ENCODE results near the gene PCDHA7.
"Not testable (repeated sequence)": the region's sequence is repeated elsewhere in the genome, so short reads cannot be mapped to it uniquely, and the experiment has no call there.

The PCDHA7 gene

DNA sequence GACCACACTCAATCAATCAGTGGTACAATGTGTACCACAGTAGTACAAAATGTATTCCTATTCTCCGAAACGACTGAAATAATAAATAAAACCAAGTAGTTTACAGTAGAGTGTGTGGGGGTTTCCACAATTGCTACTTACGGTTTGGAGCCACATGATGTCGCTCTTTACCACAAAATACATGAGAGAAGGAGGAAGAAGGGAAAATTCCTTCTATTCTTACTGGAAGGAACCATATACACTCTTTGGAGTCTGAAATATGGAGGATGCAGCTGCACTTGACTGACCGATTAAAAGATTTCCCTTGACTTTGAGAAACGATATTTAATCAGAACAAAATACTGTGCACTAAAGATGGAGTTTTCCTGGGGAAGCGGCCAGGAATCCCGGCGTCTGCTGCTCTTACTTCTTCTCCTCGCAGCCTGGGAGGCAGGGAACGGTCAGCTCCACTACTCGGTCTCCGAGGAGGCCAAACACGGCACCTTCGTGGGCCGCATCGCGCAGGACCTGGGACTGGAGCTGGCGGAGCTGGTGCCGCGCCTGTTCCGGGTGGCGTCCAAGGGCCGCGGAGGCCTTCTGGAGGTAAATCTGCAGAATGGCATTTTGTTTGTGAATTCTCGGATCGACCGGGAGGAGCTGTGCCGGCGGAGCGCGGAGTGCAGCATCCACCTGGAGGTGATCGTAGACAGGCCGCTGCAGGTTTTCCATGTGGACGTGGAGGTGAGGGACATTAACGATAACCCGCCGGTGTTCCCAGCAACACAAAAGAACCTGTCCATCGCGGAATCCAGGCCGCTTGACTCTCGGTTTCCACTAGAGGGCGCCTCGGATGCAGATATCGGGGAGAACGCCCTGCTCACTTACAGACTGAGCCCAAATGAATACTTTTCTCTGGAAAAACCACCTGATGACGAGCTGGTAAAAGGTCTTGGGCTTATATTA, 27.0 kb upstream of the PCDHA7 start, which contains the start of gene PCDHA4:
Gene PCDHA4, plus strand, starts transcription at position 235 of the 942 bp plus-strand sequence.
- DNase-seq (ENCODE audit: low read depth) = peak; percentile 31
- H3K4me3 ChIP-seq (ENCODE audit: low read depth, low read length) = no peak within 1 kb of the TSS
- TF ChIP-seq, protein P1, sequence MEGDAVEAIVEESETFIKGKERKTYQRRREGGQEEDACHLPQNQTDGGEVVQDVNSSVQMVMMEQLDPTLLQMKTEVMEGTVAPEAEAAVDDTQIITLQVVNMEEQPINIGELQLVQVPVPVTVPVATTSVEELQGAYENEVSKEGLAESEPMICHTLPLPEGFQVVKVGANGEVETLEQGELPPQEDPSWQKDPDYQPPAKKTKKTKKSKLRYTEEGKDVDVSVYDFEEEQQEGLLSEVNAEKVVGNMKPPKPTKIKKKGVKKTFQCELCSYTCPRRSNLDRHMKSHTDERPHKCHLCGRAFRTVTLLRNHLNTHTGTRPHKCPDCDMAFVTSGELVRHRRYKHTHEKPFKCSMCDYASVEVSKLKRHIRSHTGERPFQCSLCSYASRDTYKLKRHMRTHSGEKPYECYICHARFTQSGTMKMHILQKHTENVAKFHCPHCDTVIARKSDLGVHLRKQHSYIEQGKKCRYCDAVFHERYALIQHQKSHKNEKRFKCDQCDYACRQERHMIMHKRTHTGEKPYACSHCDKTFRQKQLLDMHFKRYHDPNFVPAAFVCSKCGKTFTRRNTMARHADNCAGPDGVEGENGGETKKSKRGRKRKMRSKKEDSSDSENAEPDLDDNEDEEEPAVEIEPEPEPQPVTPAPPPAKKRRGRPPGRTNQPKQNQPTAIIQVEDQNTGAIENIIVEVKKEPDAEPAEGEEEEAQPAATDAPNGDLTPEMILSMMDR (IDR thresholded peaks at IDR 0.05; ENCODE audit: low read depth, low read length) = peak; percentile 49
- TF ChIP-seq, protein P2, sequence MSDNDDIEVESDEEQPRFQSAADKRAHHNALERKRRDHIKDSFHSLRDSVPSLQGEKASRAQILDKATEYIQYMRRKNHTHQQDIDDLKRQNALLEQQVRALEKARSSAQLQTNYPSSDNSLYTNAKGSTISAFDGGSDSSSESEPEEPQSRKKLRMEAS (IDR thresholded peaks at IDR 0.05; ENCODE audit: low read depth, low read length) = no peak
- TF ChIP-seq POLR2A (IDR thresholded peaks at IDR 0.05; ENCODE audit: extremely low read depth, insufficient read length) (no peak), MYC (IDR thresholded peaks at IDR 0.05; ENCODE audit: low read depth, low read length) (no peak)

DNA sequence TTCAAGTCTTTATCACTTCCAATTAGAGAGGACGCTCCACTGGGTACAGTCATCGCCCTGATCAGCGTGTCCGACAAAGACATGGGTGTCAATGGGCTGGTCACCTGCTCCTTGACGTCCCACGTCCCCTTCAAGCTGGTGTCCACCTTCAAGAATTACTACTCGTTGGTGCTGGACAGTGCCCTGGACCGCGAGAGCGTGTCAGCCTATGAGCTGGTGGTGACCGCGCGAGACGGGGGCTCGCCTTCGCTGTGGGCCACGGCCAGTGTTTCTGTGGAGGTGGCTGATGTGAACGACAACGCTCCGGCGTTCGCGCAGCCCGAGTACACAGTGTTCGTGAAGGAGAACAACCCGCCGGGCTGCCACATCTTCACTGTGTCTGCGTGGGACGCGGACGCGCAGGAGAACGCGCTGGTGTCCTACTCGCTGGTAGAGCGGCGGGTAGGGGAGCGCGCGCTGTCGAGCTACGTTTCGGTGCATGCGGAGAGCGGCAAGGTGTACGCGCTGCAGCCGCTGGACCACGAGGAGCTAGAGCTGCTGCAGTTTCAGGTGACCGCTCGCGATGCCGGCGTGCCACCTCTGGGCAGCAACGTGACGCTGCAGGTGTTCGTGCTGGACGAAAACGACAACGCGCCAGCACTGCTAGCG, 25.7 kb upstream of the PCDHA7 start:
- not testable (repeated sequence) for DNase-seq (ENCODE audit: low read depth); H3K4me3 ChIP-seq (ENCODE audit: low read depth, low read length)

DNA sequence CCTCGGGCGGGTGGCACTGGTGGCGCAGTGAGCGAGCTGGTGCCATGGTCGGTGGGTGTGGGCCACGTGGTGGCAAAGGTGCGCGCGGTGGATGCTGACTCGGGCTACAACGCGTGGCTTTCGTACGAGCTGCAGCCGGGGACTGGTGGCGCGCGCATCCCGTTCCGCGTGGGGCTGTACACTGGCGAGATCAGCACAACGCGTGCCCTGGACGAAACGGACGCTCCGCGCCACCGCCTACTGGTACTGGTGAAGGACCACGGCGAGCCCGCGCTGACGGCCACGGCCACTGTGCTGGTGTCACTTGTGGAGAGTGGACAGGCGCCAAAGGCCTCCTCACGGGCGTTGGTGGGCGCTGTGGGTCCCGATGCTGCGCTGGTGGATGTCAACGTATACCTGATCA, 25.2 kb upstream of the PCDHA7 start:
- no peak for DNase-seq (ENCODE audit: low read depth)
- H3K4me3 ChIP-seq (ENCODE audit: low read depth, low read length) = no peak overlapping the region
- TF ChIP-seq MYC (IDR thresholded peaks at IDR 0.05; ENCODE audit: low read depth, low read length) = no peak
- TF ChIP-seq, protein P1 (IDR thresholded peaks at IDR 0.05; ENCODE audit: low read depth, low read length) = no peak
- TF ChIP-seq, protein P2 (IDR thresholded peaks at IDR 0.05; ENCODE audit: low read depth, low read length) = no peak
- TF ChIP-seq POLR2A (IDR thresholded peaks at IDR 0.05; ENCODE audit: extremely low read depth, insufficient read length) = no peak

DNA sequence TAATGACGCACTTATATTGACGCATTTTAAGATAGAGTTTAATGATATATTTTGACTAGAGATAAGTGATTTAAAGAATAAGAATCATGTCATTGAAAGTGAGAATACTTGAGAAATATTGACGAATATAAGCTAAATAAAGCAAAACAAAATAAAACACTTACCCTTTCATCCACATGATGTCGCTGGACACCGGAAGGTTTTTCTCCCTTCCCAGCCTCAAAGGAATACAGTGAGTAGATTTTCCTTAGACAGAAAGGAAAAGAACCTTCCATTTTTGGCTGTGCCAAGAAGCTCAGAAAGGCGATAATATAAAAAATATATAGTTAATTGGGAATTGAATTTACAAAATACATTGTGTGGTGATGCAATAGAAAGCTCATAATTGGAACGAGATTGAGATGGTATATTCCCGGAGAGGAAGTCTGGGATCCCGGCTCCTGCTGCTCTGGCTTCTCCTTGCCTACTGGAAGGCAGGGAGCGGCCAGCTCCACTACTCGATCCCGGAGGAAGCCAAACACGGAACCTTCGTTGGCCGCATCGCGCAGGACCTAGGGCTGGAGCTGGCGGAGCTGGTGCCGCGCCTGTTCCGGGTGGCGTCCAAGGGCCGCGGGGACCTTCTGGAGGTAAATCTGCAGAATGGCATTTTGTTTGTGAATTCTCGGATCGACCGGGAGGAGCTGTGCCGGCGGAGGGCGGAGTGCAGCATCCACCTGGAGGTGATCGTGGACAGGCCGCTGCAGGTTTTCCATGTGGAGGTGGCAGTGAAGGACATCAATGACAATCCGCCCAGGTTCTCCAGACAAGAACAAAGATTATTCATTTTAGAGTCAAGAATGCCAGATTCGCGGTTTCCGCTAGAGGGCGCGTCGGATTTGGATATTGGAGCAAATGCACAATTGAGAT, 12.4 kb upstream of the PCDHA7 start, which contains the start of gene PCDHA5:
Gene PCDHA5, plus strand, starts transcription at position 239 of the 906 bp plus-strand sequence.
- peak; percentile 28 for DNase-seq (ENCODE audit: low read depth)
- TF ChIP-seq, protein P2 (IDR thresholded peaks at IDR 0.05; ENCODE audit: low read depth, low read length) = no peak
- no peak for TF ChIP-seq MYC (IDR thresholded peaks at IDR 0.05; ENCODE audit: low read depth, low read length)
- TF ChIP-seq POLR2A (IDR thresholded peaks at IDR 0.05; ENCODE audit: extremely low read depth, insufficient read length) = no peak
- TF ChIP-seq, protein P1 (IDR thresholded peaks at IDR 0.05; ENCODE audit: low read depth, low read length) = peak; percentile 23
- H3K4me3 ChIP-seq (ENCODE audit: low read depth, low read length) = no peak within 1 kb of the TSS

DNA sequence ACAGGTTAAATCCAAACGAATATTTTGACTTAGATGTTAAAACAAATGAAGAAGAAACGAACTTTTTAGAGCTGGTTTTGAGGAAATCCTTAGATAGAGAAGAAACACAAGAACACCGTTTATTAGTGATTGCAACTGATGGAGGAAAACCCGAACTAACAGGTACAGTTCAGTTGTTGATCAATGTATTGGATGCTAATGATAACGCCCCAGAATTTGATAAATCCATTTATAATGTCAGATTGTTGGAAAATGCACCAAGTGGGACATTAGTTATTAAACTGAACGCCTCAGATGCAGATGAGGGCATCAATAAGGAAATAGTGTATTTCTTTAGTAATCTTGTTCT, 11.8 kb upstream of the PCDHA7 start:
- TF ChIP-seq POLR2A (IDR thresholded peaks at IDR 0.05; ENCODE audit: extremely low read depth, insufficient read length) = no peak
- TF ChIP-seq, protein P1 (IDR thresholded peaks at IDR 0.05; ENCODE audit: low read depth, low read length) = no peak
- no peak for TF ChIP-seq MYC (IDR thresholded peaks at IDR 0.05; ENCODE audit: low read depth, low read length)
- TF ChIP-seq, protein P2 (IDR thresholded peaks at IDR 0.05; ENCODE audit: low read depth, low read length) = no peak
- no peak overlapping the region for H3K4me3 ChIP-seq (ENCODE audit: low read depth, low read length)
- DNase-seq (ENCODE audit: low read depth) = no peak

DNA sequence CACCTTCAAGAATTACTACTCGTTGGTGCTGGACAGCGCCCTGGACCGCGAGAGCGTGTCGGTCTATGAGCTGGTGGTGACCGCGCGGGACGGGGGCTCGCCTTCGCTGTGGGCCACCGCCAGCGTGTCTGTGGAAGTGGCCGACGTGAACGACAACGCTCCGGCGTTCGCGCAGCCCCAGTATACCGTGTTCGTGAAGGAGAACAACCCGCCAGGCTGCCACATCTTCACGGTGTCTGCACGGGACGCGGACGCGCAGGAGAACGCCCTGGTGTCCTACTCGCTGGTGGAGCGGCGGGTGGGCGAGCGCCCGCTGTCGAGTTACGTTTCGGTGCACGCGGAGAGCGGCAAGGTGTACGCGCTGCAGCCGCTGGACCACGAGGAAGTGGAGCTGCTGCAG, 11.1 kb upstream of the PCDHA7 start:
- not testable (repeated sequence) for DNase-seq (ENCODE audit: low read depth); H3K4me3 ChIP-seq (ENCODE audit: low read depth, low read length)

Data from NB4 (cell line).